HepG2 (cell line): ENCODE data around the gene AGFG1. TPM values are rescaled to one million over a fixed set of nuclear protein-coding genes. Genes with fewer than 3 reads are reported as not detected.

Experiments
- ATAC-seq: fragments of 200-7000 bp; cut with Tn5 transposase; 3 replicates; pipeline ENCODE4 v1.9.1; 2020; ENCODE audit warnings: mild to moderate bottlenecking, moderate library complexity
- BruUV-seq: library from RNA; stranded (reverse); fragments of 400-500 nt; replicated peaks from 2 replicates; lab custom pipeline; 2021; lab: Mats Ljungman, UMichigan
- CTCF ChIA-PET: fragments of 300-600 bp; formaldehyde crosslinking; extraction: SDS; loops from one replicate; lab custom pipeline; 2021; ENCODE audit warnings: low total read pairs, inconsistent platforms, low intra/inter-chr PET ratio; lab: Yijun Ruan, JAX
- POLR2A ChIA-PET: fragments of 350-600 bp; sonication (Branson Sonifier 250); formaldehyde crosslinking; loops from one replicate; lab custom pipeline; 2020; ENCODE audit warnings: antibody characterized with exemption, inconsistent platforms; lab: Yijun Ruan, JAX
- DNase-seq: peaks from one replicate; pipeline ENCODE4 v3.0.0-alpha.2; 2015; ENCODE audit warnings: low spot score
- FAIRE-seq: peaks from 3 replicates; lab custom pipeline; 2011; peaks lifted over from hg19 to GRCh38; lab: Jason Lieb, UNC
- H2AFZ ChIP-seq: one replicate; pipeline ENCODE4 v1.6.1; 2011; ENCODE audit warnings: low read length, inconsistent platforms
- H3K27ac ChIP-seq: fragments of 300-600 bp; 3 replicates; pipeline ENCODE4 v1.8.0; 2011; ENCODE audit warnings: mixed run types, mild to moderate bottlenecking, mixed read lengths, low read length, inconsistent platforms; ENCODE audit not compliant: insufficient read depth; ENCODE audit errors: extremely low read length
- H3K27me3 ChIP-seq, 2 experiments: fragments of 200-600 bp in 1 of 2; 2 replicates in 1 of 2; 3 replicates in 1 of 2; pipeline versions ENCODE4 v1.6.0 to v1.8.0; 2011; ENCODE audit warnings: low read length in 2 of 2, mild to moderate bottlenecking in 2 of 2, moderate library complexity in 2 of 2, inconsistent platforms in 1 of 2; ENCODE audit not compliant: insufficient read depth in 2 of 2, control insufficient read depth in 1 of 2
- H3K36me3 ChIP-seq, 2 experiments: fragments of 200-600 bp in 1 of 2; replicated peaks in 1 of 2; 2 replicates in 1 of 2; 3 replicates in 1 of 2; pipeline versions ENCODE4 v1.5.1 to v1.8.0; 2011; ENCODE audit warnings: low read length in 2 of 2, inconsistent platforms in 1 of 2; ENCODE audit not compliant: insufficient read depth in 2 of 2, control insufficient read depth in 1 of 2
- H3K4me1 ChIP-seq: 2 replicates; pipeline ENCODE4 v1.5.1; 2012; ENCODE audit warnings: low read length, inconsistent platforms; ENCODE audit not compliant: insufficient read depth
- H3K4me2 ChIP-seq: 2 replicates; pipeline ENCODE4 v1.6.0; 2011; ENCODE audit warnings: low read depth, low read length, inconsistent platforms
- H3K4me3 ChIP-seq, 3 experiments: fragments of 200-600 bp in 1 of 3; sonication (generic), shearing (Covaris generic) in 1 of 3; replicated peaks in 1 of 3; 2 replicates each; pipeline ENCODE4 v1.5.1; 2011 to 2016; ENCODE audit warnings: low read length in 3 of 3, inconsistent platforms in 2 of 3, low read depth in 2 of 3, mild to moderate bottlenecking in 2 of 3, control low read depth in 1 of 3, mixed read lengths in 1 of 3; ENCODE audit not compliant: insufficient read depth in 1 of 3
- H3K79me2 ChIP-seq: one replicate; pipeline ENCODE4 v1.6.1; 2011; ENCODE audit warnings: low read length, inconsistent platforms; ENCODE audit not compliant: insufficient read depth
- H3K9ac ChIP-seq: 2 replicates; pipeline ENCODE4 v1.6.0; 2011; ENCODE audit warnings: mild to moderate bottlenecking, low read depth, low read length, inconsistent platforms; ENCODE audit not compliant: insufficient read depth
- H3K9me3 ChIP-seq: 2 replicates; pipeline ENCODE4 v1.5.1; 2012; ENCODE audit warnings: mild to moderate bottlenecking, low read length
- H4K20me1 ChIP-seq: 2 replicates; pipeline ENCODE4 v1.6.0; 2011; ENCODE audit warnings: inconsistent platforms, mild to moderate bottlenecking, low read length, moderate library complexity; ENCODE audit not compliant: insufficient read depth
- CREB3 ChIP-seq: sonication (generic); formaldehyde crosslinking; IDR thresholded peaks from 2 replicates; pipeline ENCODE4 v1.5.0; 2020; ENCODE audit warnings: missing genetic modification reagents
- DNMT1 ChIP-seq: sonication (generic); formaldehyde crosslinking; IDR thresholded peaks from 2 replicates; pipeline ENCODE4 v1.5.1; 2020; ENCODE audit warnings: mild to moderate bottlenecking, missing genetic modification reagents
- GZF1 ChIP-seq: sonication (generic); formaldehyde crosslinking; IDR thresholded peaks from 2 replicates; pipeline ENCODE4 v1.5.1; 2020; ENCODE audit warnings: mild to moderate bottlenecking, missing genetic modification reagents
- IRF2 ChIP-seq: IDR thresholded peaks from 2 replicates; pipeline ENCODE4 v1.6.1; 2018; ENCODE audit warnings: missing genetic modification reagents, missing compliant biosample characterization
- MAFK ChIP-seq, 2 experiments: IDR thresholded peaks in 1 of 2; conservative IDR thresholded peaks in 1 of 2; 2 replicates each; pipeline ENCODE4 v1.6.1; 2011; ENCODE audit warnings: improper control_type of control experiment in 2 of 2, low read length in 2 of 2
- NFYB ChIP-seq: sonication (generic); formaldehyde crosslinking; IDR thresholded peaks from 2 replicates; pipeline ENCODE4 v1.4.0; 2020; ENCODE audit warnings: missing genetic modification reagents
- RBM22 ChIP-seq: fragments of 200-400 bp; formaldehyde crosslinking; optimal IDR thresholded peaks from 2 replicates; pipeline ENCODE3; 2017; ENCODE audit warnings: mild to moderate bottlenecking, low read length, moderate library complexity
- RNF2 ChIP-seq: fragments of 450-650 bp; conservative IDR thresholded peaks from 2 replicates; pipeline ENCODE4 v1.6.1; 2016; ENCODE audit warnings: low read depth
- SIN3B ChIP-seq: fragments of 150-350 bp; IDR thresholded peaks from 2 replicates; pipeline ENCODE4 v1.6.1; 2014; ENCODE audit warnings: low read length
- TRIM24 ChIP-seq: sonication (generic); formaldehyde crosslinking; IDR thresholded peaks from 2 replicates; pipeline ENCODE4 v1.8.0; 2022; ENCODE audit warnings: mild to moderate bottlenecking, missing genetic modification reagents
- ZNF24 ChIP-seq: fragments of 450-650 bp; IDR thresholded peaks from 2 replicates; pipeline ENCODE4 v1.6.1; 2017; ENCODE audit warnings: antibody characterized with exemption, mild to moderate bottlenecking
- ZNF318 ChIP-seq: sonication (generic); formaldehyde crosslinking; IDR thresholded peaks from 2 replicates; pipeline ENCODE4 v1.4.0; 2020; ENCODE audit warnings: mild to moderate bottlenecking, missing genetic modification reagents
- ZNF510 ChIP-seq: sonication (generic); formaldehyde crosslinking; IDR thresholded peaks from 2 replicates; pipeline ENCODE4 v1.4.0; 2020; ENCODE audit warnings: low read depth, mild to moderate bottlenecking, missing genetic modification reagents
- ZNF512 ChIP-seq: sonication (generic); formaldehyde crosslinking; IDR thresholded peaks from 2 replicates; pipeline ENCODE4 v1.4.0; 2020; ENCODE audit warnings: mild to moderate bottlenecking, missing genetic modification reagents
- WGBS: methylation state at CpG from one replicate; pipeline ENCODE4 v1.1.6; 2017; ENCODE audit warnings: low lambda C conversion rate; 5-methylcytosine and 5-hydroxymethylcytosine counted together
- in situ Hi-C: cut with HindIII; loops from 2 replicates; pipeline ENCODE4 v1.10.0; 2017; ENCODE audit warnings: low pct_unique_long_range_greater_than_20kb; ENCODE audit not compliant: extremely low pct_ligation_motif_present
- intact Hi-C: fragments of 100-400 bp; cut with micrococcal nuclease; formaldehyde crosslinking; loops from one replicate; pipeline ENCODE4 v1.10.0; 2022; ENCODE audit not compliant: unreplicated experiment
- polyA plus RNA-seq, 8 experiments: library from polyadenylated mRNA; depleted of rRNA in 3 of 8; stranded (reverse) in 7 of 8; unstranded in 1 of 8; fragments of >200 nt; fragmentation: Illumina TruSeq in 4 of 8; extraction: Trizol in 4 of 8; gene quantifications; 2 replicates each; pipeline versions ENCODE4 v1.2.1 to v1.2.3, GENCODE V29; 2011 to 2016; ENCODE audit warnings: low read depth in 4 of 8, missing spikeins in 1 of 8, mixed read lengths in 1 of 8; ENCODE audit not compliant: insufficient read depth in 1 of 8
- total RNA-seq, 5 experiments: library from RNA; depleted of rRNA; stranded (reverse); fragments of >200 nt; fragmentation: Illumina TruSeq; extraction: Trizol; gene quantifications; 2 replicates each; pipeline ENCODE4 v1.2.3, GENCODE V29; 2016; ENCODE audit warnings: low read depth in 1 of 5

The AGFG1 gene
- total and polyA plus RNA-seq, 2 of the 13 experiments (the other 11 are each of a cell fraction or from before 2014, with no cell fraction given) = 145 to 168 TPM

GRCh38 chr2:227524665-227525064, 52.7 kb downstream of the AGFG1 start:
- Histone ChIP-seq H3K4me3 (no peak overlapping the region), H3K79me2 (peaks cover 26% of the 10 kb centered on the region), H3K27ac (no peak overlapping the region), H3K9me3 (no peaks in the 10 kb centered on the region), H3K9ac (no peak overlapping the region), H3K36me3 (peaks cover 8 to 86% of the 10 kb centered on the region in 2 experiments), H2AFZ (no peak overlapping the region), H3K27me3 (no peaks in the 10 kb centered on the region), H3K4me2 (no peak overlapping the region), H3K4me1 (no peaks in the 10 kb centered on the region), H4K20me1 (no peaks in the 10 kb centered on the region; the same call in 1 of the 2 replicates)
- ChIA-PET POLR2A (no interaction called here), CTCF (no interaction called here)
- BruUV-seq = no TSS peak
- FAIRE-seq (no peak), ATAC-seq (no peak), DNase-seq (no peak)
- intact Hi-C loops = no loop called here
- in situ Hi-C loops = no loop called here
- WGBS = 96% methylated on average over 4 of the region's 4 CpGs
- TF ChIP-seq ZNF510 (CRISPR knock-in tag) (no peak), NFYB (CRISPR knock-in tag) (no peak), ZNF24 (no peak), TRIM24 (CRISPR knock-in tag) (no peak), CREB3 (no peak), IRF2 (no peak), RBM22 (peak; percentile 68), SIN3B (no peak), ZNF318 (CRISPR knock-in tag) (no peak), MAFK (conservative IDR thresholded peaks at IDR 0.05 in 1 of 2, IDR thresholded peaks at IDR 0.05 in 1 of 2; ENCODE audit: low read length in 2 of 2) (peak; percentile 94), RNF2 (no peak), ZNF512 (CRISPR knock-in tag) (no peak), GZF1 (CRISPR knock-in tag) (no peak), DNMT1 (CRISPR knock-in tag) (no peak)
